ENCODE results near the gene TEKT1. TPM values are rescaled to one million over a fixed set of nuclear protein-coding genes. Genes with fewer than 3 reads are reported as not detected.
"Not testable (repeated sequence)": the region's sequence is repeated elsewhere in the genome, so short reads cannot be mapped to it uniquely, and the experiment has no call there.

The TEKT1 gene
- not detected for total RNA-seq
- long read RNA-seq, donor 1, result 0 reads
- long read RNA-seq, donor 2, result 0 reads

GRCh38 chr17:6831661-6832263 is at the start of gene TEKT1:
TEKT1 (minus strand) TSS chr17:6831729; CDS start chr17:6830376, 1,353 bp downstream.
- ATAC-seq, result peak; percentile 81
- TF ChIP-seq CTCF (IDR thresholded peaks at IDR 0.05), result no peak
- intact Hi-C loops (cut with DNase I, micrococcal nuclease), result no loop called here
- peak; percentile 59 to 80 (median 66) for DNase-seq
- H3K4me3 ChIP-seq, result no peak within 1 kb of the TSS
- no peaks in the 10 kb centered on the region for H3K36me3 ChIP-seq (ENCODE audit: low read depth)
- H3K4me1 ChIP-seq (ENCODE audit: low read depth), result no peaks in the 10 kb centered on the region
- no peaks in the 10 kb centered on the region for H3K9me3 ChIP-seq

DNA sequence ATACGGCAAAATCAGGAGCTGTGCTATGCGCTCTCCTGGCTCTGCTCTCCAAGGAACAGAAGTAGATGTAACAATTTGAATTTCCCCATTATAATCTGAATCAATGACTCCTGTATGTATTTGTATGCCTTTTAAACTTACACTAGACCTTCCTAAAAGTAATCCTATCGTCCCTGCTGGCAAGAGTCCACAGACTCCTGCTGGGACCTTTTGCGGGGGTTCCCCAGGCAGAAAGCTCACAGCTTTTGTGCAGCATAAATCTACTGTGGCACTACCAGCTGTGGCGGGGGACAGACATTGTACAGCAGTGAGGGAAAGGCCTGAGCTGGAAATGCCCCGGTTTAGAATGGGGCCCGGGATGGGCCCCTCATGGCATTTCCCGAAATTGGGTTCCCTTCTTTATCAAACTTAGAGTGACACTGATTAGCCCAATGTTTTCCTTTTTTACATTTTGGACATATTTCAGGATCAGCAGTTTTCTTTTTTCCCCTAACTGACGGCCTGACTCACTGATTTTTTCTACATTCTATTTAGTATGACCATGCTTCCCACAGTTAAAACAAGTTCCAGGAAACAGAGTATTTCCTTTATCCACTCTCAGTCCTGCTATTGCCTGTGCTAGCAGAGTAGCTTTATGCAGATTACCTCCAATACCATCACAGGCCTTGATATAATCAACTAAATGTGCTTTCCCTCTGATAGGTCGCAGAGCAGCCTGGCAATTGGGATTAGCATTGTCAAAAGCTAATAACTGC is 47.9 kb upstream of the TEKT1 start:
- DNase-seq; H3K36me3 ChIP-seq (ENCODE audit: low read depth); H3K4me3 ChIP-seq; intact Hi-C loops (cut with DNase I, micrococcal nuclease); H3K9me3 ChIP-seq; H3K4me1 ChIP-seq (ENCODE audit: low read depth); ATAC-seq: not testable (repeated sequence)

DNA sequence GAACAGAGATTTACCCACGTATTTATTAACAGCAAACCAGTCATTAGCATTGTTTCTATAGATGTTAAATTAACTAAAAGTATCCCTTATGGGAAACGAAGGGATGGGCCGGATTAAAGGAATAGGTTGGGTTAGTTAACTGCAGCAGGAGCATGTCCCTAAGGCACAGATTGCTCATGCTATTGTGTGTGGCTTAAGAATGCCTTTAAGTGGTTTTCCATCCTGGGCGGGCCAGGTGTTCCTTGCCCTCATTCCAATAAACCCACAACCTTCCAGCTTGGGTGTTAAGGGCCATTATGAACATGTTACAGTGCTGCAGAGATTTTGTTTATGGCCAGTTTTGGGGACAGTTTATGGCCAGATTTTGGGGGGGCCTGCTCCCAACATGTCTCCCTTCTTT is 43.7 kb upstream of the TEKT1 start:
- intact Hi-C loops (cut with DNase I, micrococcal nuclease); DNase-seq: not testable (repeated sequence)

GRCh38 chr17:6872936-6873335 is 41.4 kb upstream of the TEKT1 start:
- intact Hi-C loops (cut with DNase I, micrococcal nuclease), result no loop called here

More for the DNA sequence above, 43.7 kb upstream of the TEKT1 start:
- not testable (repeated sequence) for H3K36me3 ChIP-seq (ENCODE audit: low read depth); H3K4me1 ChIP-seq (ENCODE audit: low read depth); H3K4me3 ChIP-seq; H3K9me3 ChIP-seq; ATAC-seq

DNA sequence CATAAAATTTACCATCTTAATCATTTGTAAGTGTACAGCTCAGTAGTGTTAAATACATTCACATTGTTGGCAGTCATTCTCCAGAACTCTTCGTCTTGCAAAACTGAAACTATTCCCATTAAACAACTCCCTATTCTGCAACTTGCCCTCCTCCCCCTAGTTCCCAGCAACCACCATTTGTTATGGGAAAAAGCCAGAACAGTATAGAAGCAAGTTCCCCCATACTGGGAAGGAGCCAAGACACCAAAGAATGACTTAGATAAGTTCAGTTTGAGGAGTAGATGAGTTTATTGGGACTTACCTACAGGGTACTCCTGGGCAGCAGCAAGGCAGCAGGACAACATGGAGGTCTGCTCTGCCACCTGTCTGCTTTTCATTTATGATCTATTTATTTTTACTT is 39.3 kb upstream of the TEKT1 start:
- TF ChIP-seq CTCF (IDR thresholded peaks at IDR 0.05), result no peak
- no peak for DNase-seq
- Histone ChIP-seq H3K4me3 (no peak overlapping the region), H3K9me3 (no peaks in the 10 kb centered on the region), H3K4me1 (ENCODE audit: low read depth) (no peaks in the 10 kb centered on the region), H3K36me3 (ENCODE audit: low read depth) (no peaks in the 10 kb centered on the region)
- intact Hi-C loops (cut with DNase I, micrococcal nuclease), result no loop called here
- no peak for ATAC-seq

More at GRCh38 chr17:6872936-6873335, 41.4 kb upstream of the TEKT1 start:
- ATAC-seq, result no peak
- Histone ChIP-seq H3K36me3 (ENCODE audit: low read depth) (no peaks in the 10 kb centered on the region), H3K4me3 (no peak overlapping the region), H3K4me1 (ENCODE audit: low read depth) (no peaks in the 10 kb centered on the region), H3K9me3 (no peaks in the 10 kb centered on the region)
- no peak for TF ChIP-seq CTCF (IDR thresholded peaks at IDR 0.05)
- no peak for DNase-seq

- Histone ChIP-seq H3K9me3 (no peaks in the 10 kb centered on the region), H3K4me3 (no peak overlapping the region), H3K4me1 (ENCODE audit: low read depth) (no peaks in the 10 kb centered on the region), H3K36me3 (ENCODE audit: low read depth) (no peaks in the 10 kb centered on the region)
- DNase-seq, result no peak
- no peak for TF ChIP-seq CTCF (IDR thresholded peaks at IDR 0.05)
- ATAC-seq, result no peak
- intact Hi-C loops (cut with DNase I, micrococcal nuclease), result no loop called here
Observed at GRCh38 chr17:6868582-6868981, 37.1 kb upstream of the TEKT1 start.

Data from mucosa of descending colon (tissue), 3 donors.